GM12878 (cell line): ENCODE results near the gene NUCB1. TPM values are rescaled to one million over a fixed set of nuclear protein-coding genes. Genes with fewer than 3 reads are reported as not detected.

Experiments used
- CBX5 ChIP-seq: sonication (generic); IDR thresholded peaks from 2 replicates; pipeline ENCODE4 v1.6.1; 2016; ENCODE audit warnings: low read depth, moderate library complexity, mild to moderate bottlenecking, inconsistent platforms
- CEBPZ ChIP-seq: fragments of 150-350 bp; IDR thresholded peaks from 2 replicates; pipeline ENCODE4 v1.6.1; 2016; ENCODE audit warnings: low read depth, low read length
- HCFC1 ChIP-seq: fragments of 150-350 bp; IDR thresholded peaks from 2 replicates; pipeline ENCODE4 v1.6.1; 2014; ENCODE audit warnings: low read length
- NR2C1 ChIP-seq: fragments of 450-650 bp; IDR thresholded peaks from 2 replicates; pipeline ENCODE4 v1.6.1; 2017; ENCODE audit warnings: antibody characterized with exemption, mild to moderate bottlenecking, moderate library complexity
- RELA ChIP-seq: fragments of 450-650 bp; IDR thresholded peaks from 2 replicates; pipeline ENCODE4 v1.8.0; 2014; ENCODE audit warnings: borderline replicate concordance; ENCODE audit not compliant: partially characterized antibody
- SKIL ChIP-seq: fragments of 450-650 bp; IDR thresholded peaks from 2 replicates; pipeline ENCODE4 v1.6.1; 2017; ENCODE audit warnings: mild to moderate bottlenecking, low read depth, inconsistent platforms; ENCODE audit not compliant: poor library complexity, severe bottlenecking
- SUPT20H ChIP-seq: IDR thresholded peaks from 2 replicates; pipeline ENCODE4 v1.6.1; 2011; ENCODE audit warnings: low read depth, mild to moderate bottlenecking, low read length, moderate library complexity, borderline replicate concordance; ENCODE audit not compliant: control insufficient read depth
- TARDBP ChIP-seq: IDR thresholded peaks from 2 replicates; pipeline ENCODE4 v1.6.1; 2016; ENCODE audit warnings: borderline replicate concordance
- USF1 ChIP-seq: IDR thresholded peaks from 2 replicates; pipeline ENCODE4 v1.6.1; 2011; ENCODE audit warnings: borderline replicate concordance, low read depth, mild to moderate bottlenecking, moderate library complexity, mixed read lengths, low read length; ENCODE audit not compliant: insufficient read depth; ENCODE audit errors: extremely low read length
- YBX1 ChIP-seq: fragments of 450-650 bp; IDR thresholded peaks from 2 replicates; pipeline ENCODE4 v1.6.1; 2016; ENCODE audit warnings: antibody characterized with exemption
- ZNF217 ChIP-seq: fragments of 450-650 bp; IDR thresholded peaks from 2 replicates; pipeline ENCODE4 v1.6.1; 2017; ENCODE audit warnings: antibody characterized with exemption, mild to moderate bottlenecking
- polyA plus RNA-seq, 11 experiments: library from polyadenylated mRNA; depleted of rRNA in 4 of 11; unstranded in 6 of 11; stranded (reverse) in 5 of 11; fragments of >200 nt; fragmentation: Nextera tagmentation in 4 of 11; fragmentation: Illumina TruSeq in 1 of 11; extraction: Ambion mirVana in 4 of 11; extraction: Trizol in 1 of 11; gene quantifications; 1 replicate in 1 of 11; 2 replicates in 10 of 11; pipeline versions ENCODE4 v1.2.1 to v1.2.3, GENCODE V29; 2011 to 2016; ENCODE audit warnings: inconsistent platforms in 2 of 11, missing spikeins in 2 of 11, low read depth in 1 of 11
- total RNA-seq, 4 experiments: library from RNA; depleted of rRNA in 3 of 4; stranded (reverse); fragments of >200 nt in 3 of 4; fragmentation: Illumina TruSeq in 1 of 4; extraction: Trizol in 1 of 4; gene quantifications; 2 replicates each; pipeline versions ENCODE4 v1.2.1 to v1.2.3, GENCODE V29; 2013 to 2021
- TF ChIP-seq, protein P1 (sequence below): fragments of 450-650 bp; IDR thresholded peaks from 2 replicates; pipeline ENCODE4 v1.6.1; 2017; ENCODE audit warnings: antibody characterized with exemption, mild to moderate bottlenecking, moderate library complexity
- TF ChIP-seq, protein P2 (sequence below): fragments of 450-650 bp; IDR thresholded peaks from 2 replicates; pipeline ENCODE4 v1.6.1; 2016; ENCODE audit warnings: mild to moderate bottlenecking

NUCB1 gene
- total and polyA plus RNA-seq, 10 of the 15 experiments (the other 5 are each of a cell fraction or from before 2014, with no cell fraction given), result 1.8 to 112 (median 44.5) TPM

DNA sequence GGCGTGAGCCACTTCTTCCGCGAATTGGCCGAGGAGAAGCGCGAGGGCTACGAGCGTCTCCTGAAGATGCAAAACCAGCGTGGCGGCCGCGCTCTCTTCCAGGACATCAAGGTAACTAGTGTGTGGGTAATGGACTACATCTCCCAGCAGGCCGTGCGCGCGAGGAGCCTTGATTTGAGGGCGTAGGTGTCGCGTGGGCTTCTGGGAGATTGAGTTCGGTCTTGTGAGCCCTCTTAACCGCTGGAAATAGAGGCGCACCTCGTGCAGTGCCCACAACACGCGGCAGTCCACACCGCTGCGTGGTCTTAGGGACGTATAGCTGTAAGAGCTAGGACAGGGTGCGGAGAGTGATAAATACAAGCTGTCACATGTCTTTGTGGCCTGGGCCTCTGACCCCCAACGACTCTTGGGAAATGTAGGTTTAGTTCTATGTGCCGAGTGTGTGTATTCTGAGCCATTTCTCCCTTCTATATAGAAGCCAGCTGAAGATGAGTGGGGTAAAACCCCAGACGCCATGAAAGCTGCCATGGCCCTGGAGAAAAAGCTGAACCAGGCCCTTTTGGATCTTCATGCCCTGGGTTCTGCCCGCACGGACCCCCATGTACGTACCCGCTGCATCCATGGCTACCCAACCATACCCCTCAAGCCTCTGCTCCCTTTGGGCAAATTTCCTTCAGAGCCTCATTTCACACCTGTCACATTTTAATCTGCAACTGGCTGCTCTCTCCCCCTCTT is 65.9 kb downstream of the NUCB1 start (continued):
- TF ChIP-seq CEBPZ (no peak), YBX1 (no peak), SKIL (peak; percentile 17), RELA (no peak), USF1 (peak; percentile 26), NR2C1 (peak; percentile 74), CBX5 (no peak), TARDBP (peak; percentile 90), HCFC1 (peak; percentile 94), ZNF217 (no peak), SUPT20H (no peak)
- TF ChIP-seq, protein P1, sequence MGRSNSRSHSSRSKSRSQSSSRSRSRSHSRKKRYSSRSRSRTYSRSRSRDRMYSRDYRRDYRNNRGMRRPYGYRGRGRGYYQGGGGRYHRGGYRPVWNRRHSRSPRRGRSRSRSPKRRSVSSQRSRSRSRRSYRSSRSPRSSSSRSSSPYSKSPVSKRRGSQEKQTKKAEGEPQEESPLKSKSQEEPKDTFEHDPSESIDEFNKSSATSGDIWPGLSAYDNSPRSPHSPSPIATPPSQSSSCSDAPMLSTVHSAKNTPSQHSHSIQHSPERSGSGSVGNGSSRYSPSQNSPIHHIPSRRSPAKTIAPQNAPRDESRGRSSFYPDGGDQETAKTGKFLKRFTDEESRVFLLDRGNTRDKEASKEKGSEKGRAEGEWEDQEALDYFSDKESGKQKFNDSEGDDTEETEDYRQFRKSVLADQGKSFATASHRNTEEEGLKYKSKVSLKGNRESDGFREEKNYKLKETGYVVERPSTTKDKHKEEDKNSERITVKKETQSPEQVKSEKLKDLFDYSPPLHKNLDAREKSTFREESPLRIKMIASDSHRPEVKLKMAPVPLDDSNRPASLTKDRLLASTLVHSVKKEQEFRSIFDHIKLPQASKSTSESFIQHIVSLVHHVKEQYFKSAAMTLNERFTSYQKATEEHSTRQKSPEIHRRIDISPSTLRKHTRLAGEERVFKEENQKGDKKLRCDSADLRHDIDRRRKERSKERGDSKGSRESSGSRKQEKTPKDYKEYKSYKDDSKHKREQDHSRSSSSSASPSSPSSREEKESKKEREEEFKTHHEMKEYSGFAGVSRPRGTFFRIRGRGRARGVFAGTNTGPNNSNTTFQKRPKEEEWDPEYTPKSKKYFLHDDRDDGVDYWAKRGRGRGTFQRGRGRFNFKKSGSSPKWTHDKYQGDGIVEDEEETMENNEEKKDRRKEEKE, result no peak
- TF ChIP-seq, protein P2, sequence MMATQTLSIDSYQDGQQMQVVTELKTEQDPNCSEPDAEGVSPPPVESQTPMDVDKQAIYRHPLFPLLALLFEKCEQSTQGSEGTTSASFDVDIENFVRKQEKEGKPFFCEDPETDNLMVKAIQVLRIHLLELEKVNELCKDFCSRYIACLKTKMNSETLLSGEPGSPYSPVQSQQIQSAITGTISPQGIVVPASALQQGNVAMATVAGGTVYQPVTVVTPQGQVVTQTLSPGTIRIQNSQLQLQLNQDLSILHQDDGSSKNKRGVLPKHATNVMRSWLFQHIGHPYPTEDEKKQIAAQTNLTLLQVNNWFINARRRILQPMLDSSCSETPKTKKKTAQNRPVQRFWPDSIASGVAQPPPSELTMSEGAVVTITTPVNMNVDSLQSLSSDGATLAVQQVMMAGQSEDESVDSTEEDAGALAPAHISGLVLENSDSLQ, result no peak
